Calu3 (cell line): ENCODE results near the gene NAT8. TPM values are rescaled to one million over a fixed set of nuclear protein-coding genes. Genes with fewer than 3 reads are reported as not detected.
A peak's percentile ranks its signal among the peaks of the same experiment; 100 is the strongest.
"Not testable (repeated sequence)": the region's sequence is repeated elsewhere in the genome, so short reads cannot be mapped to it uniquely, and the experiment has no call there.

ENCODE experiments used
- BruUV-seq: library from RNA; stranded (reverse); fragments of 400-500 nt; replicated peaks from 2 replicates; lab custom pipeline; 2021; lab: Mats Ljungman, UMichigan
- CTCF ChIA-PET: fragments of 300-600 bp; sonication (Branson Sonifier 250); formaldehyde crosslinking; loops from one replicate; lab custom pipeline; 2022; ENCODE audit warnings: antibody characterized with exemption; lab: Charles Lee
- DNase-seq: peaks from one replicate; pipeline ENCODE4 v3.0.0; 2022
- H3K27ac Mint-ChIP-seq: one replicate; pipeline ENCODE4 v1.8.0; 2022; ENCODE audit warnings: mixed read lengths; ENCODE audit not compliant: unreplicated experiment
- H3K27me3 Mint-ChIP-seq: one replicate; pipeline ENCODE4 v1.8.0; 2022; ENCODE audit warnings: mixed read lengths; ENCODE audit not compliant: unreplicated experiment
- H3K36me3 Mint-ChIP-seq: one replicate; pipeline ENCODE4 v1.8.0; 2022; ENCODE audit warnings: mild to moderate bottlenecking, moderate library complexity, mixed read lengths; ENCODE audit not compliant: insufficient read depth, unreplicated experiment
- H3K4me1 Mint-ChIP-seq: one replicate; pipeline ENCODE4 v1.8.0; 2022; ENCODE audit warnings: mild to moderate bottlenecking, low read depth, mixed read lengths; ENCODE audit not compliant: unreplicated experiment
- H3K4me3 Mint-ChIP-seq: one replicate; pipeline ENCODE4 v1.8.0; 2022; ENCODE audit warnings: mild to moderate bottlenecking, low read depth, moderate library complexity, mixed read lengths; ENCODE audit not compliant: unreplicated experiment
- H3K9me3 Mint-ChIP-seq: one replicate; pipeline ENCODE4 v1.8.0; 2022; ENCODE audit warnings: low read depth, mixed read lengths; ENCODE audit not compliant: unreplicated experiment
- CTCF ChIP-seq: fragments of 200-600 bp; IDR thresholded peaks from one replicate; pipeline ENCODE4 v1.8.0; 2022; ENCODE audit warnings: antibody characterized with exemption; ENCODE audit not compliant: unreplicated experiment
- intact Hi-C: fragments of 100-400 bp; cut with micrococcal nuclease; formaldehyde crosslinking; loops from one replicate; pipeline ENCODE4 v1.10.0; 2022; ENCODE audit not compliant: unreplicated experiment
- total RNA-seq: library from RNA; stranded (reverse); gene quantifications from 2 replicates; pipeline ENCODE4 v1.2.3, GENCODE V29; 2022

NAT8 gene
- total RNA-seq, 1 experiment from 2014 or later: not detected

GRCh38 chr2:73640946-73641766, 1.1 kb downstream of the NAT8 start:
- H3K9me3 Mint-ChIP-seq: peaks cover 3% of the 10 kb centered on the region
- no peak overlapping the region for H3K4me3 Mint-ChIP-seq
- no peaks in the 10 kb centered on the region for H3K36me3 Mint-ChIP-seq
- H3K27ac Mint-ChIP-seq: no peak overlapping the region
- no peak for DNase-seq
- H3K4me1 Mint-ChIP-seq: peaks cover 20% of the 10 kb centered on the region
- CTCF ChIA-PET: no interaction called here
- intact Hi-C loops: no loop called here
- TF ChIP-seq CTCF: no peak
- peaks cover 9% of the 10 kb centered on the region for H3K27me3 Mint-ChIP-seq
- BruUV-seq: no TSS peak

GRCh38 chr2:73640511-73640911, 1.7 kb downstream of the NAT8 start:
- Mint-ChIP-seq H3K4me3 (no peak overlapping the region), H3K4me1 (peaks cover 20% of the 10 kb centered on the region), H3K9me3 (peaks cover 3% of the 10 kb centered on the region), H3K27me3 (peaks cover 9% of the 10 kb centered on the region), H3K36me3 (no peaks in the 10 kb centered on the region), H3K27ac (no peak overlapping the region)
- DNase-seq: no peak
- CTCF ChIA-PET: no interaction called here
- no TSS peak for BruUV-seq
- intact Hi-C loops: no loop called here
- TF ChIP-seq CTCF: no peak

GRCh38 chr2:73638429-73638828, 3.8 kb downstream of the NAT8 start:
- no peak for TF ChIP-seq CTCF
- H3K9me3 Mint-ChIP-seq: peaks cover 3% of the 10 kb centered on the region
- no peaks in the 10 kb centered on the region for H3K36me3 Mint-ChIP-seq
- no peak for DNase-seq
- H3K4me1 Mint-ChIP-seq: peaks cover 20% of the 10 kb centered on the region
- no TSS peak for BruUV-seq
- intact Hi-C loops: no loop called here
- H3K4me3 Mint-ChIP-seq: no peak overlapping the region
- no peaks in the 10 kb centered on the region for H3K27me3 Mint-ChIP-seq
- CTCF ChIA-PET: no interaction called here
- no peak overlapping the region for H3K27ac Mint-ChIP-seq

- H3K4me3 Mint-ChIP-seq, H3K27me3 Mint-ChIP-seq, intact Hi-C loops, H3K27ac Mint-ChIP-seq, DNase-seq, BruUV-seq, H3K9me3 Mint-ChIP-seq, CTCF ChIA-PET, H3K4me1 Mint-ChIP-seq, H3K36me3 Mint-ChIP-seq: not testable (repeated sequence)
Measured at GRCh38 chr2:73636977-73637376, 5.2 kb downstream of the NAT8 start.

- H3K27me3 Mint-ChIP-seq, intact Hi-C loops, DNase-seq, H3K4me3 Mint-ChIP-seq, BruUV-seq, H3K9me3 Mint-ChIP-seq, H3K27ac Mint-ChIP-seq, CTCF ChIA-PET, H3K4me1 Mint-ChIP-seq, H3K36me3 Mint-ChIP-seq: not testable (repeated sequence)
- peak; percentile 41 for TF ChIP-seq CTCF
Measured at GRCh38 chr2:73630662-73631266, 11.5 kb downstream of the NAT8 start.

GRCh38 chr2:73628493-73628892, 13.7 kb downstream of the NAT8 start:
- H3K36me3 Mint-ChIP-seq, H3K4me3 Mint-ChIP-seq, CTCF ChIA-PET, DNase-seq, H3K27me3 Mint-ChIP-seq, H3K4me1 Mint-ChIP-seq, H3K9me3 Mint-ChIP-seq, intact Hi-C loops, H3K27ac Mint-ChIP-seq, BruUV-seq: not testable (repeated sequence)
